ENCODE results near the gene ZBTB7A.

GRCh38 chr19:4069331-4069959 lies 2.7 kb upstream of the ZBTB7A start:
- TF ChIP-seq CTCF (IDR thresholded peaks at IDR 0.05) (no peak), ZNF232 (CRISPR knock-in tag; IDR thresholded peaks at IDR 0.05) (no peak), ETV6 (CRISPR knock-in tag; IDR thresholded peaks at IDR 0.05) (no peak), ZNF121 (CRISPR knock-in tag; IDR thresholded peaks at IDR 0.05) (no peak), CBFB (CRISPR knock-in tag; IDR thresholded peaks at IDR 0.05; ENCODE audit: low read depth) (no peak), SMAD4 (CRISPR knock-in tag; IDR thresholded peaks at IDR 0.05) (no peak), PRRX2 (CRISPR knock-in tag; IDR thresholded peaks at IDR 0.05) (no peak), FOXP1 (CRISPR knock-in tag; IDR thresholded peaks at IDR 0.05; ENCODE audit: borderline replicate concordance) (no peak)
